Upper lobe of left lung (tissue), 4 donors: ENCODE data around the gene RHOV.

Experiments used
- EP300 ChIP-seq, 4 donors: sonication (generic); formaldehyde crosslinking; IDR thresholded peaks; one replicate each; pipeline ENCODE4 v1.5.1; 2017; ENCODE audit warnings: antibody characterized with exemption in 4 of 4, control low read depth in 2 of 4
- POLR2AphosphoS5 ChIP-seq, 2 donors: sonication (generic); formaldehyde crosslinking; IDR thresholded peaks; one replicate each; pipeline ENCODE4 v1.5.1; 2017; ENCODE audit warnings: antibody characterized with exemption in 2 of 2
- TF ChIP-seq, protein P1 (sequence below), 6 experiments: fragments of 450-650 bp in 4 of 6; fragments of 200-600 bp in 2 of 6; sonication (generic) in 2 of 6; IDR thresholded peaks; one replicate each; pipeline ENCODE4 v1.5.1; 2016 to 2019; ENCODE audit warnings: antibody characterized with exemption in 6 of 6

DNA sequence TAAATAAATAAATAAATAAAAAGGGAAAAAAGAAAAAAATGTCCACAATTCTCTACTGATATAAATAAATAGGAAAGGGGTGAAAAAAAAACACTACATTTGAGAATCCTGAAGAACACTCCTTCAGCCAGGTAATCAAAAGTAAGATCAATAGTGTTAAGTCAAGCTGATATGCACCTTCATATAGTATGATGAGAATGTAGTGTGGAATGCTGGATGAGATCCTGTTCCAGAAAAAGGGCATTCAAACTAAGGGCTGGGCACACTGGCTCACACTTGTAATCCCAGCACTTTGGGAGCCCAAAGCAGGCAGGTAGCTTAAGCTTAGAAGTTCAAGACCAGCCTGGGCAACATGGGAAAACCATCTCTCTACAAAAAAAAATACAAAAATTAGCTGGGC, 15.1 kb upstream of the RHOV start:
- TF ChIP-seq EP300 (IDR thresholded peaks at IDR 0.05) (no peak), POLR2AphosphoS5 (IDR thresholded peaks at IDR 0.05) (no peak)
- TF ChIP-seq, protein P1, sequence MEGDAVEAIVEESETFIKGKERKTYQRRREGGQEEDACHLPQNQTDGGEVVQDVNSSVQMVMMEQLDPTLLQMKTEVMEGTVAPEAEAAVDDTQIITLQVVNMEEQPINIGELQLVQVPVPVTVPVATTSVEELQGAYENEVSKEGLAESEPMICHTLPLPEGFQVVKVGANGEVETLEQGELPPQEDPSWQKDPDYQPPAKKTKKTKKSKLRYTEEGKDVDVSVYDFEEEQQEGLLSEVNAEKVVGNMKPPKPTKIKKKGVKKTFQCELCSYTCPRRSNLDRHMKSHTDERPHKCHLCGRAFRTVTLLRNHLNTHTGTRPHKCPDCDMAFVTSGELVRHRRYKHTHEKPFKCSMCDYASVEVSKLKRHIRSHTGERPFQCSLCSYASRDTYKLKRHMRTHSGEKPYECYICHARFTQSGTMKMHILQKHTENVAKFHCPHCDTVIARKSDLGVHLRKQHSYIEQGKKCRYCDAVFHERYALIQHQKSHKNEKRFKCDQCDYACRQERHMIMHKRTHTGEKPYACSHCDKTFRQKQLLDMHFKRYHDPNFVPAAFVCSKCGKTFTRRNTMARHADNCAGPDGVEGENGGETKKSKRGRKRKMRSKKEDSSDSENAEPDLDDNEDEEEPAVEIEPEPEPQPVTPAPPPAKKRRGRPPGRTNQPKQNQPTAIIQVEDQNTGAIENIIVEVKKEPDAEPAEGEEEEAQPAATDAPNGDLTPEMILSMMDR (IDR thresholded peaks at IDR 0.05), result no peak
